MM.1S (cell line): ENCODE results near the gene ASIC2.

Source experiments
- DNase-seq: peaks from one replicate; pipeline ENCODE4 v3.0.0-alpha.2; 2015
- H2AFZ ChIP-seq: fragments of 300-600 bp; sonication (generic); 2 replicates; pipeline ENCODE4 v1.6.0; 2016; ENCODE audit warnings: antibody characterized with exemption, low read length
- H3F3A ChIP-seq: fragments of 300-600 bp; sonication (generic); 2 replicates; pipeline ENCODE4 v1.6.1; 2016; ENCODE audit warnings: mild to moderate bottlenecking, antibody characterized with exemption, low read length, moderate library complexity, mixed read lengths; ENCODE audit not compliant: insufficient read depth
- H3K27ac ChIP-seq: fragments of 300-600 bp; sonication (generic); 2 replicates; pipeline ENCODE4 v1.5.1; 2016; ENCODE audit warnings: mild to moderate bottlenecking, low read length
- H3K27me3 ChIP-seq: fragments of 300-600 bp; sonication (generic); replicated peaks from 2 replicates; pipeline ENCODE4 v1.6.0; 2016; ENCODE audit warnings: low read length; ENCODE audit not compliant: insufficient read depth
- H3K36me3 ChIP-seq: fragments of 300-600 bp; sonication (generic); replicated peaks from 2 replicates; pipeline ENCODE4 v1.6.1; 2016; ENCODE audit warnings: mild to moderate bottlenecking, low read length, mixed read lengths; ENCODE audit not compliant: insufficient read depth
- H3K4me1 ChIP-seq: fragments of 300-600 bp; sonication (generic); 2 replicates; pipeline ENCODE4 v1.6.1; 2016; ENCODE audit warnings: low read length, mixed read lengths
- H3K4me2 ChIP-seq: fragments of 300-600 bp; sonication (generic); 2 replicates; pipeline ENCODE4 v1.6.0; 2016; ENCODE audit warnings: low read depth, low read length
- H3K4me3 ChIP-seq: fragments of 300-600 bp; sonication (generic); 2 replicates; pipeline ENCODE4 v1.5.1; 2016; ENCODE audit warnings: low read length, mixed read lengths
- H3K79me2 ChIP-seq: fragments of 300-600 bp; sonication (generic); 2 replicates; pipeline ENCODE4 v1.6.1; 2016; ENCODE audit warnings: mixed run types, low read length, mixed read lengths
- H3K9ac ChIP-seq: fragments of 300-600 bp; sonication (generic); 2 replicates; pipeline ENCODE4 v1.6.1; 2016; ENCODE audit warnings: low read length, mixed read lengths
- H3K9me2 ChIP-seq: fragments of 300-600 bp; sonication (generic); replicated peaks from 2 replicates; pipeline ENCODE4 v1.6.1; 2016; ENCODE audit warnings: mild to moderate bottlenecking, low read length, mixed read lengths; ENCODE audit not compliant: insufficient read depth
- H3K9me3 ChIP-seq: fragments of 300-600 bp; sonication (generic); replicated peaks from 2 replicates; pipeline ENCODE4 v1.6.1; 2016; ENCODE audit warnings: mild to moderate bottlenecking, low read length, mixed read lengths; ENCODE audit not compliant: insufficient read depth
- H4K20me1 ChIP-seq: fragments of 300-600 bp; sonication (generic); 2 replicates; pipeline ENCODE4 v1.6.1; 2016; ENCODE audit warnings: mild to moderate bottlenecking, low read length, moderate library complexity, mixed read lengths; ENCODE audit not compliant: insufficient read depth
- CTCF ChIP-seq: fragments of 300-600 bp; sonication (generic); IDR thresholded peaks from 2 replicates; pipeline ENCODE4 v1.5.1; 2016; ENCODE audit warnings: antibody characterized with exemption, low read length, mixed read lengths
- EZH2 ChIP-seq: fragments of 300-600 bp; sonication (generic); optimal IDR thresholded peaks from 2 replicates; pipeline ENCODE3; 2017; ENCODE audit warnings: low read depth, mild to moderate bottlenecking, antibody characterized with exemption, low read length, mixed read lengths
- EZH2phosphoT487 ChIP-seq: fragments of 300-600 bp; sonication (generic); IDR thresholded peaks from 2 replicates; pipeline ENCODE4 v1.6.1; 2018; ENCODE audit warnings: antibody characterized with exemption, low read length

ASIC2 gene

GRCh38 chr17:33267851-33268548, 25.1 kb downstream of the ASIC2 start:
- TF ChIP-seq EZH2phosphoT487 (no peak), EZH2 (no peak), CTCF (no peak)
- Histone ChIP-seq H3F3A (no peaks in the 10 kb centered on the region), H3K4me1 (no peaks in the 10 kb centered on the region), H3K4me2 (no peak overlapping the region), H3K79me2 (no peaks in the 10 kb centered on the region), H3K27me3 (peaks cover 2% of the 10 kb centered on the region; the same call in 1 of the 2 replicates), H3K9me3 (no peaks in the 10 kb centered on the region), H3K9me2 (no peaks in the 10 kb centered on the region), H2AFZ (no peak overlapping the region), H3K36me3 (no peaks in the 10 kb centered on the region), H3K4me3 (no peak overlapping the region), H3K9ac (no peak overlapping the region), H3K27ac (no peak overlapping the region), H4K20me1 (no peaks in the 10 kb centered on the region)
- DNase-seq = no peak

- Histone ChIP-seq H3K27ac (no peak overlapping the region), H3K4me1 (no peaks in the 10 kb centered on the region), H3F3A (no peaks in the 10 kb centered on the region), H3K27me3 (peaks cover 9% of the 10 kb centered on the region; the same call in 1 of the 2 replicates), H4K20me1 (no peaks in the 10 kb centered on the region), H2AFZ (no peak overlapping the region), H3K4me2 (no peak overlapping the region), H3K9me2 (no peaks in the 10 kb centered on the region), H3K36me3 (no peaks in the 10 kb centered on the region), H3K4me3 (no peak overlapping the region), H3K9me3 (no peaks in the 10 kb centered on the region), H3K79me2 (no peaks in the 10 kb centered on the region), H3K9ac (no peak overlapping the region)
- TF ChIP-seq CTCF (no peak), EZH2 (no peak), EZH2phosphoT487 (no peak)
- no peak for DNase-seq
Observed at GRCh38 chr17:33267271-33267790, 25.8 kb downstream of the ASIC2 start.

- Histone ChIP-seq H3K4me2 (no peak overlapping the region), H3K27ac (no peak overlapping the region), H3K9ac (no peak overlapping the region), H3K4me3 (no peak overlapping the region), H3F3A (no peaks in the 10 kb centered on the region), H2AFZ (no peak overlapping the region), H3K27me3 (peaks cover 9% of the 10 kb centered on the region; the same call in 1 of the 2 replicates), H3K9me3 (no peaks in the 10 kb centered on the region), H3K4me1 (no peaks in the 10 kb centered on the region), H4K20me1 (no peaks in the 10 kb centered on the region), H3K79me2 (no peaks in the 10 kb centered on the region), H3K9me2 (no peaks in the 10 kb centered on the region), H3K36me3 (no peaks in the 10 kb centered on the region)
- no peak for TF ChIP-seq EZH2phosphoT487
- TF ChIP-seq CTCF = no peak
- TF ChIP-seq EZH2 = no peak
- DNase-seq = no peak
Observed at GRCh38 chr17:33266611-33267010, 26.5 kb downstream of the ASIC2 start.
